Measurements from ENCODE around the gene CBFA2T3.

Gene CBFA2T3

DNA sequence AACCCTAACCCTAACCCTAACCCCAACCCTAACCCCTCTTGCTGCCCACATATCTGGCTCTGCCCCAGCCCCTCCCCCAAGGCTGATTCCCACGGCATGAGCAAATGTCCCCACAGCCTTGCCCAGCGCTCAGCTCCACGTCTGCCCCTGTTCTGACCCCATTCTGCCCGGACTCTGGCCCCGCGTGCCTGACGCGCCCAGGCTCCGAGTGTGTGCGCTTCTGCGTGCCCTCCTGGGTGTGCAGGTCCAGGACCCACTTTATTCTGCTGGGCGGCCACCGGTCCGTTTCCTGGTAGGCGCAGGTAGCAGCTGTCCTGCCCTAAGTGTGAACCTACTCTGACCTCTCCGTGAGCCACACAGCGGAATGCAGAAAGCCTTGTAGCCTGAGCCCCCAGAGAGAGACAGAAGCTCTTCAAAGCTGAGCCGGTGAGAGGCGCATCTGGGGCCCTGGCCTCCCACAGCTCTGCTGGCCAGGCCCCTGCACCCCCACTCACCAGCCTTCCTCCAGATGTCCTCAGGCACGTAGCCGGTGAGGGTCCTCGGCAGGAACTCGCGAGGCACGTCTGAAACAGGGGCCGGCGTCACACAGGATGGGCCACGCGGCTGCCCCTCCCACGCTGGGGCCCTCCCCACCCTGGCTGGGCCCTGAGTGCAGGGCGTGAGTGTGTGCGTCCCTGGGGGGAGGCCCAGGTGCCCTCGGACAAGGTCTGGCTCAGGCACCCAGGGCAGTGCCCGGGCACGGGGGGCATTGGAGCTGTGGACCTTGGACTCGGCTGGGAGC is 96.6 kb downstream of the CBFA2T3 start:
- no peak for DNase-seq (ENCODE audit: low read depth in 3 of 3, low spot score in 1 of 3)

- DNase-seq (ENCODE audit: low read depth in 3 of 3, low spot score in 1 of 3), result no peak
Observed at GRCh38 chr16:88879788-88880055, 97.3 kb downstream of the CBFA2T3 start.

- no peak for DNase-seq (ENCODE audit: low read depth in 3 of 3, low spot score in 1 of 3)
Observed at GRCh38 chr16:88878967-88879787, 97.8 kb downstream of the CBFA2T3 start.

DNA sequence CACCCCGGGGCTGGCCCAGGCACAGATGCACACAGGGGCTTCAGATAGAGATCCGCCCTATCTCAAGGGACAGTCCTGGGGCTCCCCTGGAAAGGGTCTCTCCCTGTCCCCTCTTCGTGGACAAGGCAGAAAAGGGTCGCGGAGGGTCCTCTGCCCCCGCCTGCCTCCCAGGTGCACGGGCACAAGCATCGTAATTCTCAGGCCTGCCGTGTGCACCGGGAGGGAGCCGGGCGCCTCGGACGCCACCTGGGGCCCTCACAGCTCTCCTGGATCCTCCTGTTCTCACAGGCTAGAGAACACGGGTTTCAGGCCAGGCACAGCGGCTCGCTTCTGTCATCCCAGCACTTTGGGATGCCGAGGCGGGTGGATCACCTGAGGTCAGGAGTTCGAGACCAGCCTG is 98.7 kb downstream of the CBFA2T3 start:
- no peak for DNase-seq (ENCODE audit: low read depth in 3 of 3, low spot score in 1 of 3)

DNA sequence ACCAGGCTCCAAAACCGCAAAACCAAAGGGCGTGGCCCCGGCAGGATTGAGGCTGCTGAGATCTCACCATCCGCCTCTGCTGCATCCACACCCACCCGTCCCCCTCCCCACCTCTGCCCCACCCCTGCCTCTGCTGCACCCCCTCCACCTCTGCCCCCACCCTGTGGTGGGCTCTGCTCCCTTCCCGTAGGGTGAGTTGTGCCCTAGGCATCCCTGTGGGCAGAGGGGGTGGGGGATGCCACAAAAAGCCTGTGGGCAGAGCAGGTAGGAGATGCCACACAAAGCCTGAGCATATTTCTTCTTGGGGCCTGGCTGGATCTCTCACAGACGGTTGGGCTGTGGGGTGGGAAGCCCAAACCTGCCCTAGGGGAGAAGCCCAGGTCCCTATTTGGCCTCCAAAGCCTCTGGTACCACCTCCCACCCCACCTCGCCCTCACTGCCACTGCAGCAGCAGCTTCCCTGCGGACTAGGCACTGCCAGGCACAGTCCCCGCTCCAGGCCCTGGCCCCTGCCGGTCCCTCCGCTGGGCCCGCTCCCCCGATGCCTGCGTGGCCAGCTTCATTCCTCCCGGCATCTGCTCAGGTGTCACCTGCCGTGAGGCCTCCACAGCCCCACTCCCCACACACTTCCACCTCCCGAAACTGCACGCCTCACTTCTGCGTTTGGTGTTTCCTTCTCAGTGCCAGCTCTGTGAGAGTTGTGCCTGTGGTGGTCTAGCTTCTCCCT is 99.3 kb downstream of the CBFA2T3 start:
- DNase-seq (ENCODE audit: low read depth in 3 of 3, low spot score in 1 of 3), result no peak

GRCh38 chr16:88876942-88877526 is 100.0 kb downstream of the CBFA2T3 start:
- no peak for DNase-seq (ENCODE audit: low read depth in 3 of 3, low spot score in 1 of 3)

GRCh38 chr16:88875703-88876234 is 101.2 kb downstream of the CBFA2T3 start:
- no peak for DNase-seq (ENCODE audit: low read depth in 3 of 3, low spot score in 1 of 3)

- DNase-seq (ENCODE audit: low read depth in 3 of 3, low spot score in 1 of 3), result no peak
Observed at GRCh38 chr16:88874938-88875599, 101.9 kb downstream of the CBFA2T3 start.

- no peak for DNase-seq (ENCODE audit: low read depth in 3 of 3, low spot score in 1 of 3)
Observed at GRCh38 chr16:88872650-88873331, 104.2 kb downstream of the CBFA2T3 start.

DNA sequence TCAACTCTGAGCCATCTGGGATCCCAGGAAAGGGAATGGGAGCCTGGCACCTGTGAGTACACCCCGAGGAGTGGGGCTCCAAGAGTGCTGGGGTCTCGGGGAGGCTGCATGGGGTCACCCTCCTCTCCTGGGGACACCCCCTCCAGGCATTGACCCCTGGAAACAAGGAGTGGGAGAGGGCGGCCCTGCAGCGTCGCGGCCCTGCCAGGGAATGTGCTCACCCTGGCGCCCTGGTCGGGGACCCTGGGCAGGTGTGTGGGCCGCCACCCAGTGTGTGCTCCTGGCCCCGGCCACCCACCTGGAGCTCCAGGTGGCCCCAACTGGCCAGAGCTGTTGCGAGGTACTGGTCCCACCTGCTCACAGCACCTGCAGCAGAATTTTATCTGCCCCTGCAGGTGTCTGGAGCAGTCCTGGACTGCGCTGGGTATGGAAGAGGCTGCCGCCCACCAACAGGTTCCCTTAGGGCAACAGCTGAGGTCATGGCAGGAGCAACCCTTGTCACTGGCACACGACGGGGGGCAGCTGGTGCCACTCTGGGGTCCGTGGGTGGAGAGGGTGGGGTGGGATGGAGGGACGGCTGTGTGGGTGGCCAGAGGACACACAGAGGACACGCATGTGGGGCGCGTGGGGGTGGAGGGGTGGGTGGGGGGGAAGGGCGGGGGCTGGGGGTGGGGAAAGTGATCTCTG is 105.1 kb downstream of the CBFA2T3 start:
- DNase-seq (ENCODE audit: low read depth in 3 of 3, low spot score in 1 of 3), result no peak

- no peak for DNase-seq (ENCODE audit: low read depth in 3 of 3, low spot score in 1 of 3)
Observed at GRCh38 chr16:88871349-88871702, 105.7 kb downstream of the CBFA2T3 start.

- no peak for DNase-seq (ENCODE audit: low read depth in 3 of 3, low spot score in 1 of 3)
Observed at GRCh38 chr16:88870608-88871348, 106.2 kb downstream of the CBFA2T3 start.

GRCh38 chr16:88869673-88869980 is 107.4 kb downstream of the CBFA2T3 start:
- DNase-seq (ENCODE audit: low read depth in 3 of 3, low spot score in 1 of 3), result no peak

DNA sequence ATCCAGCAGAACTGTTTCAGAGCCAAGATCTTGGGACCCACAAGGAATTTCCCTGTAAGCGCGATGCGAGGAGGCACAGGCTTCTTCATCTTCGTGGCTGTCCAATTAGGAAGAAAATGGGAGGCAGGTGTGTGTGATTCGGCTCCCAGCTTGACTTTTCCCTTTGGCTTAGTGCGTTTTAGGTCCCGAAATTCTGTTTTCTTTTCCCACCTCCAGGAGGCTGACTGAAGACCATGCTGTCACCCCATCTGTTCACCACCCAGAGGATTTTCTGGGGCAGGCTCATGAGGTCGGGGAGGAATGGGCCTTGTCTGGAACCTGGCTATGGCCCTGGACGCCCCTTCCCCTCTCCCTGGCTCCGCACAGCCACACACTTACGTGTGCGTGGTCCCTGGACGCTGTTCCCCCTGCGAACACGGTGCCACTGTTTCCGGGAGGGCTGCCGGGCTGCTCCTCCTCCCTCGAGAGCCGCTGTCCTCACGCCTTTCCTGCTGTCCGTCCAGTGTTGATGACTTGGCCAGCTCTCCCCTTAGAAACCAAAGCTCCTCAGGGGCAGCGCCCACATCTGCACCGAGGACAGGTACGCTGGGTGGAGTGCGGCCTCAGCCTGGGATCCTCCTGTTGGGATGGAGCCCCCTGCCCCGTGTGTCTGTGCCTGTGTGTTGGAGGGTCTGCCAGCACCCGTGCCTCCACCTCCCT is 107.9 kb downstream of the CBFA2T3 start:
- no peak for DNase-seq (ENCODE audit: low read depth in 3 of 3, low spot score in 1 of 3)

GRCh38 chr16:88867581-88868246 is 109.3 kb downstream of the CBFA2T3 start:
- DNase-seq (ENCODE audit: low read depth in 3 of 3, low spot score in 1 of 3), result no peak

GRCh38 chr16:88866151-88866920 is 110.7 kb downstream of the CBFA2T3 start, which contains the start of gene PABPN1L:
Gene PABPN1L (minus strand): TSS chr16:88866660. CDS start chr16:88866606, 54 bp downstream.
- DNase-seq (ENCODE audit: low read depth in 3 of 3, low spot score in 1 of 3), result no peak

DNA sequence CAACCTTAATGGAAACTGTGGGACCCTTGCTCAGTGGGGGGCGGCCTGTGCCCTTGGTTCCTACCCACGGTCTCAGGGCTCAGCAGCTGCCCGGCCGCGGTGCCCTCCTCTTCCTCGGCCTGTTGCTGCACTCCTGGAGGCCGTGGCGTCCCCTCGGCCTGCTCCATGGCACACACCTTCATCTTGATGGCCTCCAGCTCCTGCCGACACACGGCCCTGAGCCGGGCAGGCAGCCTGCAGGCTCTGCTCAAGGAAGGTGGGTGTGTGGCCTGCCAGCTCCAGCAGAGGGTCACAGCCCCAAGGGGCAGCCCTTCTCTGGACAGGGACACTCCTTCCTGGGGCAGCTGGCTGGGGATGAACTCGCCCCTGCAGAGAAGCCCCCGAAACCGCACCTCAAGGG is 111.3 kb downstream of the CBFA2T3 start:
- no peak for DNase-seq (ENCODE audit: low read depth in 3 of 3, low spot score in 1 of 3)
